ENCODE measurements around the gene EFNA3. TPM values are rescaled to one million over a fixed set of nuclear protein-coding genes. Genes with fewer than 3 reads are reported as not detected.
A peak's percentile ranks its signal among the peaks of the same experiment; 100 is the strongest.

Gene EFNA3
- total RNA-seq, 2 donors from 2014 or later, result 2.0 TPM

DNA sequence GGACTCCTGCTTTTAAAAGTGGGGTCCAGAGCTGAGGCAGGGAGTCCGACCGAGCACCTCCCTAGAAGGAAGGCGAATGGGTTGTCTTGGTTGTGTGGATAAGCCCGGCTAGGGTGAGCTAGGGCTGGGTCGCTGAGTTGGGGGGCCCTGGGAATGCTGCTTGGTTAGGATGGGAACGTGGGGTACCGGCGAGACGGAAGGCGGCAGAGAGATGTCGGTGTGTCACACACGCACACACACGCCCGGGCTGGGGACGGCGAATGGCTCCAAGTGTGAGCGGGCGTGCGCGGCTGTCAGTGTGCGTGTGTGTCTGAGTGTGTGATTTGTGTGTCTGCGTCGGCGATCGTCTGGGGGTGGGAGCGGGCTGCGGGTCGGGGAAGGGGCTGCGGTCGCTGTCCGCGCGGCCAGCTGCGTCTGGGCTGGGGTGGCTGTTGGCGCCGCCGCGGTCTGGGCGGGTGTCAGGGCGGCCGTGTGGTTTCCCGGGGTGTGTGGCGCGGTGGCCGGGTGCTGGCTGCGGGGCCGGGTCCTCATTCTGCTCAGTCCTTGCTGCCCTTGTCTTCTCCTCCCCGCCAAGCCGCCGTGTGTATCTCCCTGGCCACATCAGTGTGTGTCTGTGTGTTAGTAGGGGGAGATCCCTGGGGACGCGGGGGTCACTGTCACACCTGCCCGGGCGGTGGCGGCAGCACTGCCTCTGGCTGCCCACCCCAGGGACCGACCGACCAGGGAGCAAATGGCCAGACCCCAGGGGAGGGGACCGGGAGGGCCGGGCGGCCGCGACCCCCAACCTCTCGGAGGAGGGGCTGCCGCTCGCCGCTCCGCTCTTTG lies 1.1 kb downstream of the EFNA3 start:
- intact Hi-C loops (cut with DNase I), result no loop called here
- no peak for DNase-seq (ENCODE audit: low spot score)

DNA sequence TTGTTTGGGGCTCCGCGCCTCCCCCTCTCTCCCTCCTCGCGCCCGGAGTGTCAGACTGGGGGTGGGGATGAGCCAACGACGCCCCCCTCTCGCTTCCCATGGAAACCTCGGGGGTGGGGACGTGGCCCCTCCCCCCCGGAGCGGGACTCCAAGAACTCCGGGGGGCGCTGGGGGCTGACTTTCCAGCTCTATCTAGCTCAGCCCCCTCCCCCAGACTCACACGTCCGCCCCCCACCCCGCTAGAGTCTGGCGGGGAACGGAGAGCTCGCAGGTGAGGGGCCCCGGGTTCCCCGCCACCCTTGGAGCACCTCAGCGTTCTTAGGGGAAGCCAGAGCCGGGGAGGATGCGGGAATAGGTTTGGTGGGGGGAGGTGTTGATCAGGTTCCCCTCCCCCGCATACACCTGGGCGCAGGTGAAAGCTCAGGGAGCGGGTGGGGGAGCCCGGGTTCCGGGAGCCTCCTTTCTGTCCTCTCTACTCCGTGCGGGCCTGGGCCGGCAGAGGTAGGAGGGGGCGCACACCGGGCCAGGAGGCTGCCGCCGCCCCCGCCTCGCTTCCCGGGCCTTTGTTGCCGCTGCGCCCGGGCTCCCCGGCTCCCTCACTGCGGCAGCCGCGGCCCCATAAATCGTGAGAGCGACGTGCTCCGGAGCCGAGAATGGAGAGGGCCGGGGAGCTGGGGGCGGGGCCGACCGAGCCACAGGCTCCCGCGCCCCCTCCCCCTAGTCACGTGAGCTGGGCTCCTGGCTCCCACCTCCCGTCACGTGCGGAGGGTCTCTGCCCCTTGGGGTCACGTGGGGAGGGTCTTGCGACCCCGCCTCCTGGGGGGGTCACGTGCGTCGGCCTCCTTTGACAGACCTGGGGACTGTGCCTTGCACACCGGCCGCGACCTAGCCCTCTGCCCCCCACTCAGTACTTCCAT lies 1.9 kb downstream of the EFNA3 start:
- intact Hi-C loops (cut with DNase I), result no loop called here
- DNase-seq (ENCODE audit: low spot score), result no peak

DNA sequence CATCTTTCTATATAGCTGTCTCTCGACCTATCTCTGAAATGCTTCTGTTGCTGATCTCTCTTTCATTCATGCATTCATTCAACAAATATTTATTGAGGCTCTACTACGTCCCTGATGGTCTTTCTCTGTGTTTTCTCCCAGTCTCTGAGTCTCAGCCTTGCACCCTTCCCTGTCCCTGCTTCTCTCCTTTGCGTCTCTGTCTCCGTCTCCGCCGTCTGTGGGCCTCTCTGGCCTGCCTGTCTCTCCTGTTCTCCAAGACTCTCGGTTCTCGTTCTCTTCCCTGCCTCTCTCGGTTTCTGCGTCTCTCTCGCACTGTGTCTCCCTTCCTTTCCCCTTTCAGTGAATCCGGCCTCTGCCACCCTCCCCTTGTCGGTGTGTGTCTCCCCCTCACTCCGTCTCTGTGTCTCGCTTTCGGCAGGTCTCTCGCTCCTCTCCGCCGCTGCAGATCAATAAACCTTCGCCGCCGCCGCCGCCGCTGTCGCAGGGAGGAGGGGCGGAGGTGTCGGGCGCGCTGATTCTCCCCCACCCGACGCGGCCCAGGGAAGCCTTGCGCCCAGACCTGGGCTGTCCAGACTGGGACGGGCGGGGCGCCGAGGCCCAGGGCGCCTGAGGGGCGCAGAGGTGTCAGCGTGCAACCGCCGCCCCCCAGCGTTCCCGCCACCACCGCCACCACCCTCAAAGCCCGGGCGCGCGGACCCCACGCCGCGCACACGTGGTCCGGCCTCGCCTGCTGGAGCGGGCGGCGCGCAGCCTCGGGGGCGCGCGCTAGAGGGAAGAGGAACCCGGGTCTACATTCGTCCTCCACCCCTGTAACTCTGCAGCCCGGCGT lies 3.0 kb downstream of the EFNA3 start:
- intact Hi-C loops (cut with DNase I), result no loop called here
- DNase-seq (ENCODE audit: low spot score), result no peak

DNA sequence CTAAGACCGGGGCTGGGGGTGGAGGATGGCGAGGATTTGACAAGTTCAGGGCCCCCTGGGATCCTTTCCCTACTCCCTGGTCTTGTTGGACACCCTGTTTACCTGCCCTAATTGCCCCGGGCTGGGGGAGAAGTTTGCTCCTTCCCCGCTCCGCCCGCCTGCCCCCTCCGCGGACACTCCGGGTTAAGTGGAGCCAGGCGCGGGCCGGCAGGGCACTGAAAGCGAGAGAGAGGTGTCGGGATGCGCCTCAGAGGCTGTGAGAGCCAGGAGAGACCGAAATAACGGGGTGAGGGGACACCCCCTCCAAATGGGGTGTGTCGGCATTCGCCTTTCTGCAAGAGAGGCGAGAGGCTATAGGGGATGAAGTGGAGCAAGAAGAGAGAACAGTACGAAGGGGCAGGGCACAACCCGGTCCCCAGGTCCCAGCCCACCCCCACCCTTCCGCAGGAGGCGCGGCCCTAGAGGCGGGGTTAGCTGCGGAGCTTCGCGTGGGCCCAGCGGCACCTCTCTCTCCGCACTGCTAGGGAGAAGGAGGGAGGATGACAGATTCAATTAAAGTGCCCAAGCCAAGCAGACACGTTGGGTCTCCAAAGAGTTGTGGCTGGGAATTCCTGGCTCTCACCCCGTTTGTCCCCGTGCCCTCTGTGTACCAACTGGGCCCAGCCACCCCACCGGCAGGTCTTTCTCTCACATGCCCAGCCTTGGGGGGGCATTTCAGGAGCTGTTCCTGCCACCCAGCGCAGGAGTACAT lies 3.8 kb downstream of the EFNA3 start:
- DNase-seq (ENCODE audit: low spot score), result no peak
- intact Hi-C loops (cut with DNase I), result no loop called here

DNA sequence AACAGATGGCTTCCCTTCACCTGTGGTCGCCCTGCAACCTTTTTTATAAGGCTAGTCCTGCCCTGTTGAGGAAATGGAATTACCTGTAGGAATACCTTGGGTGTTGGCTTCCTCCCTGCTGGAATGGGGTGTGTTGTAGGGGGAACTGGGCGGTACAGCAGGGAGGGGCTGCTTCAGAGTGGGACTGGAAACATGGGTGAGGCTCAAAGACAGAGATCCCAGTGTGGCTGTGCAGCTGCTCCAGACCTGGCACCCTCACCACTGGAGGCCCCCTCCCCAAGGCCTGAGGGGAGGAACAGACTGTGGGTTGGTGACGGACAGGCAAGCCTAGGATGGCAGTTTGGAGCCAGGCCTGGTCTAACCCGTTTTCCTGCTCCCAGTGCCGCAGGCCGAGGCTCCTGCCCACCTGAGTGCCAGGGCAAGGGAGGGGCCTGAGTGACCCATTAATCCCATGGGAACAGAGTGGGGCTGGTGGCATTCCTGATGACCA lies 4.5 kb downstream of the EFNA3 start:
- intact Hi-C loops (cut with DNase I), result no loop called here

DNA sequence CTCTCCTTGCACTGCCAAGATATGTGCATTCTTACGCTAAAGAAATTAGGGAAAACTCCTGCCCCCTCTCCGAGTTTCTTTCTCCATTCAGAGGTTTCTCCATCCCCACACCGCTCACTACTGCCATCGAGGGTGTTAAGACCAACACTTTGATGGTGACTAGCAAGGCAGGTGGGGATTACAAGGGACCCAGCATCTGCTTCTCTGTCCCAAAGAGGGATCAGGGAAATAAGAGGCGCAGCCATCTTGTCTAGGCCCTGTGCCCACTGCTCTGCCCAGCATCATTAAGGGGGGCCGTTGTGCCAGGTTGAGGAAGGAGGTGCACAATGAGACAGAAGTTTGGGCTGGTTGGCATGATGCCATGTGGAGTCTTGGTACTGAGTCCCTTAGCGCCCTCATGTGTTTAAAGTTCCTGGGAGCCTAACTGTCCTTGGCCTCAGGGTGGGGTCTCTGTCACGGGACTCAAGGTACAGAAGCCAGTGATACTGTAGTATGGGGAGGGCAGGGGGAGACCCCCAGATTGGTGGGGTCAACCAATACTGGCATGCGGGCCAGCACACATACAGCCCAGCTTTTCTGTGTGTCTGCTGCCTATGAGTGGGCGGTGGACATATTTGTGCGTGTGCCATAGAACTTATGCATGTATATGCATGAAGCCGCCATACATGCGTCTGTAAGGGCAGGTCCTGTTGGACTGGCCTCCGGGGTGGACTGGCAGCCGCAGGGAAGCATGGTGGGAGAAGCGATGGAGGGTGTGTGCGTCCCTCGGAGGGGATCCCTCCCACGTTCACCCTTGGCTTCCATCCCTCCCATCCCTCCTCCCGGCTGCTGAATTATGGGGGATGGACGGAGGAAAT lies 5.5 kb downstream of the EFNA3 start:
- no peak for DNase-seq (ENCODE audit: low spot score)
- intact Hi-C loops (cut with DNase I), result loop anchor here in 1 of 2 donors (2.0 kb wide), 1 partner anchor 39 kb away; no protein-coding TSS in a partner anchor

More for the DNA sequence above, 4.5 kb downstream of the EFNA3 start:
- DNase-seq (ENCODE audit: low spot score), result no peak

DNA sequence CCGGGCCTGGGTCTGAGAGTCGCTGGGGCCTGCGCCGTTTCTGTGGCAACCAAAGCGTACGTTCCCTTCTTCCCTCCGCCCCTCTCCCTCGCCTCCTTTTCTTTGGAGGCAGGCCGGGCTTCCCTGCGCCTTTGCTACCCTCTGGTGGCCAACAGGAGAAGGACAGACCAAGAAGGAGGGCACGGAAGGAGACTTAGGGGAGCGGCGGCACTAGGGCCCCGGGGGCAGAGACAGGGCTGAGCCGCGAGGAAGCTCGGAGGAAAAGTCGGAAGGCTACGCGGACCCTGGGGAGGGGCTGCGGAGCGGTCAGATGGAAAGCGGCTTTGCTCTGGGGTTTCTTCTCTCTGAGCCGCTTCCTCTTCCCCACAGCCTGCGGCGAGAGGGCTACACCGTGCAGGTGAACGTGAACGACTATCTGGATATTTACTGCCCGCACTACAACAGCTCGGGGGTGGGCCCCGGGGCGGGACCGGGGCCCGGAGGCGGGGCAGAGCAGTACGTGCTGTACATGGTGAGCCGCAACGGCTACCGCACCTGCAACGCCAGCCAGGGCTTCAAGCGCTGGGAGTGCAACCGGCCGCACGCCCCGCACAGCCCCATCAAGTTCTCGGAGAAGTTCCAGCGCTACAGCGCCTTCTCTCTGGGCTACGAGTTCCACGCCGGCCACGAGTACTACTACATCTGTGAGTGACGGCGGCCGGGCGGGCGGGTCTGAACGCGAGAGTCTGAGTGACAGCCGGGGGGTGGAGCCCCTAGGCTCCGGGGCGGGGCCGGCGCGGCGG lies 6.3 kb downstream of the EFNA3 start:
- intact Hi-C loops (cut with DNase I), result loop anchor here in 1 of 2 donors (2.0 kb wide), 1 partner anchor 40 kb away; no protein-coding TSS in a partner anchor
- DNase-seq (ENCODE audit: low spot score), result peak; percentile 97

DNA sequence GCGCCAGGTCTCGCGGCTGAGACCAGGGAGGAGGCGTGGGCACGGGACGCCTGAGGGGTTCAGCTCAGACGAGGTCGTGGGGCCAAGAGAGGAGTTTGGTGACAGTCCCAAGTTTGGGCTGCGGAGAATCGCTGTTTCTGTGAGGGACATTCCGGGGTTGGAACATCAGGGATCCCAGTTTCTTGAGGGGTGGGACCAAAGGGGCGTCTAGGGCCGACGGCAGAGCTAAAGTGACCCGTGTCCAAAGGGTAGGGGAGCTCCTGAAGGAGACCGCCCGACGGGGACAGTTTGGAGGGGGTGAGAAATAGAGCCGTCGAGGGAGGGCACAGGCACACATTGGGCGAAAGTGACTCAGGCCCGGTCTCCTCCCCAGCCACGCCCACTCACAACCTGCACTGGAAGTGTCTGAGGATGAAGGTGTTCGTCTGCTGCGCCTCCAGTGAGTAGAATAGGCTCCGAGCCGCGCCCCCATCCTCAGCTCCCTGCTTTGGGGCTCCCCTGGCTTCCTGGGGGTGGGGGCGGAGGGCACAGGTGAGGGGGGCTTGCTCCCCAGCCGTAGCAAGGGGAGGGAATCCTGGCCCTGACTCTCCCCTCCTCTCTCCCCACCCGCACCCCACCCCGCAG lies 7.0 kb downstream of the EFNA3 start:
- intact Hi-C loops (cut with DNase I), result loop anchor here in 1 of 2 donors (2.0 kb wide), 1 partner anchor 41 kb away; no protein-coding TSS in a partner anchor
- DNase-seq (ENCODE audit: low spot score), result peak; percentile 87

DNA sequence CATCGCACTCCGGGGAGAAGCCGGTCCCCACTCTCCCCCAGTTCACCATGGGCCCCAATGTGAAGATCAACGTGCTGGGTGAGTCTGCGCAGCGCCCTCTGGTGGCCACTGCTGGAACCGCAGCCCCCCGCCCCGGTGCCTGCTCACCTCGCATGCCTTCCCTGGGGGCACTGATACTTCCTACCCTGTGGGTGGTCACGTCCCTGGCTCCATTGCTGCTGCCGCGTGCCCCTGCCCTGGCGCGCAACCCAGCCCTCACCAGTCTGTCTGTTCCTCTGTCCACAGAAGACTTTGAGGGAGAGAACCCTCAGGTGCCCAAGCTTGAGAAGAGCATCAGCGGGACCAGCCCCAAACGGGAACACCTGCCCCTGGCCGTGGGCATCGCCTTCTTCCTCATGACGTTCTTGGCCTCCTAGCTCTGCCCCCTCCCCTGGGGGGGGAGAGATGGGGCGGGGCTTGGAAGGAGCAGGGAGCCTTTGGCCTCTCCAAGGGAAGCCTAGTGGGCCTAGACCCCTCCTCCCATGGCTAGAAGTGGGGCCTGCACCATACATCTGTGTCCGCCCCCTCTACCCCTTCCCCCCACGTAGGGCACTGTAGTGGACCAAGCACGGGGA lies 7.6 kb downstream of the EFNA3 start:
- DNase-seq (ENCODE audit: low spot score), result peak; percentile 91
- intact Hi-C loops (cut with DNase I), result no loop called here

DNA sequence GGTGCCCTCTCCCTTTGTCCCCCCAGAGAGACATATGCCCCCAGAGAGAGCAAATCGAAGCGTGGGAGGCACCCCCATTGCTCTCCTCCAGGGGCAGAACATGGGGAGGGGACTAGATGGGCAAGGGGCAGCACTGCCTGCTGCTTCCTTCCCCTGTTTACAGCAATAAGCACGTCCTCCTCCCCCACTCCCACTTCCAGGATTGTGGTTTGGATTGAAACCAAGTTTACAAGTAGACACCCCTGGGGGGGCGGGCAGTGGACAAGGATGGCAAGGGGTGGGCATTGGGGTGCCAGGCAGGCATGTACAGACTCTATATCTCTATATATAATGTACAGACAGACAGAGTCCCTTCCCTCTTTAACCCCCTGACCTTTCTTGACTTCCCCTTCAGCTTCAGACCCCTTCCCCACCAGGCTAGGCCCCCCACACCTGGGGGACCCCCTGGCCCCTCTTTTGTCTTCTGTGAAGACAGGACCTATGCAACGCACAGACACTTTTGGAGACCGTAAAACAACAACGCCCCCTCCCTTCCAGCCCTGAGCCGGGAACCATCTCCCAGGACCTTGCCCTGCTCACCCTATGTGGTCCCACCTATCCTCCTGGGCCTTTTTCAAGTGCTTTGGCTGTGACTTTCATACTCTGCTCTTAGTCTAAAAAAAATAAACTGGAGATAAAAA lies 8.4 kb downstream of the EFNA3 start:
- intact Hi-C loops (cut with DNase I), result no loop called here
- no peak for DNase-seq (ENCODE audit: low spot score)

DNA sequence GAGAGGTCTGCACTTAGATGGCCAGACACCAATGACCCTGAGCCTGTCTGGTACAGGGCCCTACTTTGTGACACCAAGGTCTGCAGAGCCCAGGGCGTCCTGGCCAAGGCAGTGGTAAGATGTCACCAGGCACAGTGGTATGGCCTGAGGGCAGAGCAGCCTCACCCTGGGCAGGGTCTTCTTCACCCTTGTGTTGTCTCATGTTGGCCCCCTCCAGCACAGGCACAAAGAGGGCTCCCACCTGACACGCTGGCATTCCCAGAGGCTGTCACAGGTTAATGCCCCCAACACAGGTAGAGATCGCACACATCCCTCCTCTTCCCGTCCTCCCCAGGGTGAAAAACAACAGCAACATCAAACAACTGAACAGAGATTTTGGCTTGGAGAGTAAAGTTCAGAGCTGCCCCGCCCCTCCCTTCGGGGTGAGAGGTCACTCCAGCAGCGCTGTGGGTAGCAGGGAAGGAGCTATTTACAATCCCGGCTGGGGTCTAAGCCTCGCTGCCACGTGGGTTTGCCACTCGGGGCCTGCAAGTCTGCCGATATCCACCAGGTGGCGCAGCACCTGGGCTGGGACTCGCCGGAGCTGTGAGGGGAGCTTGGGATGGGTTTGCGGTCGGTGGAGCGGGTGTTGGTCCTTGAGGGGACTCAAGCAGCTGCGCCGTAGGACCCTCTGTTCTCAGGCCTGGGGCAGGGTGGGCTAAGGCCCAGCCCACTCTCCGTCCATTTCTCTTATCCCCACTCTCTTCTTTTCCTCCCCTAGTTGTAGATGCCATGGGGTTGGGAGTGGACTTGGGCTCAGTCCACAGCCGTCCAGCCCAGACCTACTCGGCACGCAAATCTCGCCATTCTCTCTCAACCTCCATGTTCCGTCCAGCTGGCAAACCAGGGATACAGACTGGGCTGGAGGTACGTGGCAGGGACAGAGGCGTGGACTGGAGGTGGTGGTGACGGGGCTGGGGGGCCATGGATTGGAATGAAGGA lies 12.7 kb downstream of the EFNA3 start:
- DNase-seq (ENCODE audit: low spot score), result peak; percentile 94
- intact Hi-C loops (cut with DNase I), result loop anchor here (1.0 to 5.0 kb wide), 4 partner anchors 36 to 76 kb away; partner anchors contain the start of gene EFNA1 (in 1 of the 2)

DNA sequence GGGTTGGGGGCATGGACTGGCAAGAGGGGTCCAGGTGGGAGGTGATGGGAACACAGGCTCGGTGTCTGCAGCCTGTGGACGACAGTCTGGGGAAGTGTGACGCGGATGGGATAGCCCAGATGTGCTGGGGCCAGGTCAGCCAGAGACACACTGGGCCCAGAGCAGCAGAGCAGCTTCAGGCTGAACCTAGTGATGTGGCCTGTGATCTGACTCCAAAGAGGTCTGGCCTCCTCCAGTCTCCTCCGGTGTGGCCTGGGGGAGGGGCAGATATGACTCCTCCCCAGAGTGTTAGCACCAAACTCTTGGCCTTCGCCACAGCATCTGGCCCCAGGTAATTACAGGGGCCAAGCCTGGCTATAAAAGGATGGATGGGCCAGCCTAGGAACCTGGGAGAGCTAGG lies 13.5 kb downstream of the EFNA3 start:
- no peak for DNase-seq (ENCODE audit: low spot score)
- intact Hi-C loops (cut with DNase I), result loop anchor here (1.0 to 5.0 kb wide), 4 partner anchors 35 to 75 kb away; partner anchors contain the start of gene EFNA1 (in 1 of the 2)

DNA sequence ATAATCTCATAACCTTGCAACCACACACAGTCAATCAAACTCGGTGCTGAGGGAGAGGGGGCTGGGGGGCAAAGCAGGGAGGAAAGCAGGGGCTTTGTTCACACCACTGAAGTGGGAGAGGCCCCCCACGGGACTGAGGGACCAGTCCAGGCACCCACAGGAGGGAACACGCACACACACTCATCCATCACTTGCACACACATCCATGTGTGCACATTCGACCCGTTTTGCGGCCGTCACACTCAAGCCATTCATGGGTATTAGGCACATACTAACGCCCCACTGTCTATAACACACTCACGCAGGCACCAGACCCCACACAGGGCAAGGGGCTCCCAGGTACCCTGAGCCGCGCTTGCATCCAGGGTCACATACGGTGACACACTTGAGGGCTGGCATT lies 14.0 kb downstream of the EFNA3 start:
- intact Hi-C loops (cut with DNase I), result loop anchor here (1.0 to 5.0 kb wide), 4 partner anchors 35 to 75 kb away; partner anchors contain the start of gene EFNA1 (in 1 of the 2)
- DNase-seq (ENCODE audit: low spot score), result no peak

All from posterior vena cava (tissue), 2 donors.